CD1c-positive myeloid dendritic cell (primary cell): ENCODE measurements around the gene PFKFB3.
"Not testable (repeated sequence)": the region's sequence is repeated elsewhere in the genome, so short reads cannot be mapped to it uniquely, and the experiment has no call there.

ENCODE experiments used
- DNase-seq: peaks from one replicate; pipeline ENCODE4 v3.0.0-alpha.2; 2016; ENCODE audit errors: extremely low spot score

PFKFB3 gene

GRCh38 chr10:6202684-6203330 lies at the start of gene PFKFB3:
Gene PFKFB3 (plus strand): TSS chr10:6202932. CDS start chr10:6203261, 329 bp downstream.
- DNase-seq, result peak; percentile 96

GRCh38 chr10:6153845-6154244 lies 48.9 kb upstream of the PFKFB3 start:
- DNase-seq, result peak; percentile 35

GRCh38 chr10:6154566-6154965 lies 48.2 kb upstream of the PFKFB3 start:
- DNase-seq, result no peak

GRCh38 chr10:6158276-6158675 lies 44.5 kb upstream of the PFKFB3 start:
- DNase-seq, result no peak

GRCh38 chr10:6161921-6162320 lies 40.8 kb upstream of the PFKFB3 start:
- no peak for DNase-seq

GRCh38 chr10:6162589-6163356 lies 40.0 kb upstream of the PFKFB3 start:
- no peak for DNase-seq

GRCh38 chr10:6163364-6164270 lies 39.1 kb upstream of the PFKFB3 start:
- DNase-seq, result peak; percentile 94

GRCh38 chr10:6164271-6165095 lies 38.2 kb upstream of the PFKFB3 start:
- DNase-seq, result no peak

GRCh38 chr10:6165221-6165725 lies 37.5 kb upstream of the PFKFB3 start:
- DNase-seq, result no peak

GRCh38 chr10:6165933-6166332 lies 36.8 kb upstream of the PFKFB3 start:
- DNase-seq, result not testable (repeated sequence)

GRCh38 chr10:6167456-6167855 lies 35.3 kb upstream of the PFKFB3 start:
- DNase-seq, result no peak

- no peak for DNase-seq
Measured at GRCh38 chr10:6168084-6168483, 34.6 kb upstream of the PFKFB3 start.

- no peak for DNase-seq
Measured at GRCh38 chr10:6170638-6171037, 32.1 kb upstream of the PFKFB3 start.

GRCh38 chr10:6171881-6172695 lies 30.6 kb upstream of the PFKFB3 start:
- DNase-seq, result peak; percentile 86

GRCh38 chr10:6173203-6173602 lies 29.5 kb upstream of the PFKFB3 start:
- no peak for DNase-seq

GRCh38 chr10:6174201-6174874 lies 28.4 kb upstream of the PFKFB3 start:
- no peak for DNase-seq

- no peak for DNase-seq
Measured at GRCh38 chr10:6175329-6176055, 27.2 kb upstream of the PFKFB3 start.

GRCh38 chr10:6176691-6177231 lies 26.0 kb upstream of the PFKFB3 start:
- DNase-seq, result peak; percentile 36

GRCh38 chr10:6177880-6178281 lies 24.9 kb upstream of the PFKFB3 start:
- no peak for DNase-seq
